ENCODE measurements around the gene EXOC3. TPM values are rescaled to one million over a fixed set of nuclear protein-coding genes. Genes with fewer than 3 reads are reported as not detected.

The EXOC3 gene
- total RNA-seq, 1 donor, result 32.4 TPM

GRCh38 chr5:515273-515836 is 72.4 kb downstream of the EXOC3 start:
- no peak for TF ChIP-seq CTCF (IDR thresholded peaks at IDR 0.05; ENCODE audit: insufficient read depth, low read depth, low read length)
- no peak overlapping the region for H3K4me3 ChIP-seq (ENCODE audit: low read depth, low read length)
- DNase-seq (ENCODE audit: low read depth), result no peak

DNA sequence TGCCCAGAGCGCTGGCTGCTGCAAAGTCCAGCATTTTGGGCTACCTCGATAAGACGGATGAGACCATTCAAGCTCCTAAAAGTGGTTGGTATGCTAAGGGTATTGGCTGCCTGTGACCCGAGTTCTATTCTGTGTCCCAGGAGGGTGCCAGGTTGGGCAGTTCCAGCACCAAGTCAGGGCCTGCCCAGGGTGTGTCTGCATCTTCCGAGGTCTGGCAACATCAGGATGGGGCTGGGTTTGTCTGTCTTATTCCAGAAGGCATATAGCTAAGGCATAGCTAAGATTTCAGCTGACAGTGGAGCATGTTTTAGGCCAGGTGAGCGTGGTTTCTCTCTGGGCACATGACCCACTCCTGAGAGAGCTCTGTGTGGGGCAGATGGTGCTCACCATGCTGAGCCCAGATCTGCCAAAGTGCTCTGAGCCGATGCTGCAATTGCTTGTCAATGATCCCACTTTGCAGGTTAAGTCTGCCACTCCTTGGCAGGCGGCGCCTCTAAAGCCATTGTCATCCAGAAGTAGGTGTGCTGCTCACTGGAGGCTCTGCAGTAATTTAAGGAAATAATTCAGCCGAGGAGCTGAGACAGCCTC is 73.5 kb downstream of the EXOC3 start:
- H3K4me3 ChIP-seq (ENCODE audit: low read depth, low read length), result no peak overlapping the region
- DNase-seq (ENCODE audit: low read depth), result no peak
- TF ChIP-seq CTCF (IDR thresholded peaks at IDR 0.05; ENCODE audit: insufficient read depth, low read depth, low read length), result no peak

Other genes starting within 250 kb of the EXOC3 start
- gene CCDC127, start 225.0 kb upstream of the EXOC3 start, total RNA-seq, result 4.2 and 4.3 TPM in 2 replicates
- gene SDHA, start 224.9 kb upstream of the EXOC3 start, total RNA-seq, result 84.4 and 87.2 TPM in 2 replicates
- gene PDCD6, start 171.5 kb upstream of the EXOC3 start, total RNA-seq, result 72.2 and 84.6 TPM in 2 replicates
- 22.5 and 35.1 TPM in 2 replicates for gene AHRR, start 121.5 kb upstream of the EXOC3 start, total RNA-seq
- 0.86 and 0.97 TPM in 2 replicates for gene SLC9A3, start 81.3 kb downstream of the EXOC3 start, total RNA-seq
- gene CEP72, start 169.2 kb downstream of the EXOC3 start, total RNA-seq, result 3.2 and 5.2 TPM in 2 replicates